ENCODE data around the gene LIMS2.

LIMS2 gene

GRCh38 chr2:127705391-127706065 is 30.2 kb upstream of the LIMS2 start:
- Histone ChIP-seq H3K4me1 (peaks cover 16% of the 10 kb centered on the region), H3K36me3 (replicated peaks) (peaks cover 56% of the 10 kb centered on the region), H3K4me3 (no peak overlapping the region), H3K27me3 (ENCODE audit: low read depth) (no peaks in the 10 kb centered on the region), H3K9me3 (no peaks in the 10 kb centered on the region)
- no peak for DNase-seq (ENCODE audit: low spot score in 2 of 2)
- in situ Hi-C loops (cut with MboI; ENCODE audit: low sequenced_read_pairs), result no loop called here

- H3K9me3 ChIP-seq, result no peaks in the 10 kb centered on the region
- H3K36me3 ChIP-seq (replicated peaks), result peaks cover 49% of the 10 kb centered on the region
- H3K4me1 ChIP-seq, result peaks cover 16% of the 10 kb centered on the region
- DNase-seq (ENCODE audit: low spot score in 2 of 2), result no peak
- in situ Hi-C loops (cut with MboI; ENCODE audit: low sequenced_read_pairs), result no loop called here
- H3K4me3 ChIP-seq, result no peak overlapping the region
- no peaks in the 10 kb centered on the region for H3K27me3 ChIP-seq (ENCODE audit: low read depth)
Observed at GRCh38 chr2:127704641-127705390, 29.5 kb upstream of the LIMS2 start.

GRCh38 chr2:127703282-127703681 is 28.0 kb upstream of the LIMS2 start:
- in situ Hi-C loops (cut with MboI; ENCODE audit: low sequenced_read_pairs), result no loop called here
- Histone ChIP-seq H3K36me3 (replicated peaks) (peaks cover 35% of the 10 kb centered on the region), H3K9me3 (no peaks in the 10 kb centered on the region), H3K4me3 (no peak overlapping the region), H3K4me1 (peaks cover 16% of the 10 kb centered on the region), H3K27me3 (ENCODE audit: low read depth) (no peaks in the 10 kb centered on the region)
- no peak for DNase-seq (ENCODE audit: low spot score in 2 of 2)

- Histone ChIP-seq H3K27me3 (ENCODE audit: low read depth) (no peaks in the 10 kb centered on the region), H3K9me3 (no peaks in the 10 kb centered on the region), H3K4me3 (peak overlapping the region; percentile 37), H3K4me1 (peaks cover 16% of the 10 kb centered on the region), H3K36me3 (replicated peaks) (peaks cover 32% of the 10 kb centered on the region)
- in situ Hi-C loops (cut with MboI; ENCODE audit: low sequenced_read_pairs), result no loop called here
- DNase-seq (ENCODE audit: low spot score in 2 of 2), result no peak
Observed at GRCh38 chr2:127702395-127703009, 27.2 kb upstream of the LIMS2 start.

- peak; percentile 47 to 76 for DNase-seq (ENCODE audit: low spot score in 2 of 2)
Observed at GRCh38 chr2:127701651-127702394, 26.5 kb upstream of the LIMS2 start.

GRCh38 chr2:127701193-127701650 is 25.9 kb upstream of the LIMS2 start, which contains the start of gene SFT2D3:
Gene SFT2D3, plus strand, starts transcription at chr2:127701497. Its CDS starts 32 bp downstream, at chr2:127701529.
- Histone ChIP-seq H3K4me1 (peaks cover 16% of the 10 kb centered on the region), H3K36me3 (replicated peaks) (peaks cover 31% of the 10 kb centered on the region), H3K9me3 (no peaks in the 10 kb centered on the region), H3K27me3 (ENCODE audit: low read depth) (no peaks in the 10 kb centered on the region), H3K4me3 (peak within 1 kb of the TSS; percentile 37)
- in situ Hi-C loops (cut with MboI; ENCODE audit: low sequenced_read_pairs), result no loop called here
- peak; percentile 88 to 93 for DNase-seq (ENCODE audit: low spot score in 2 of 2)

More at GRCh38 chr2:127701651-127702394, 26.5 kb upstream of the LIMS2 start:
- Histone ChIP-seq H3K27me3 (ENCODE audit: low read depth) (no peaks in the 10 kb centered on the region), H3K36me3 (replicated peaks) (peaks cover 32% of the 10 kb centered on the region), H3K9me3 (no peaks in the 10 kb centered on the region), H3K4me3 (peak overlapping the region; percentile 37), H3K4me1 (peaks cover 16% of the 10 kb centered on the region)
- in situ Hi-C loops (cut with MboI; ENCODE audit: low sequenced_read_pairs), result no loop called here

GRCh38 chr2:127700527-127701192 is 25.3 kb upstream of the LIMS2 start:
- no peak for DNase-seq (ENCODE audit: low spot score in 2 of 2)
- peaks cover 16% of the 10 kb centered on the region for H3K4me1 ChIP-seq

GRCh38 chr2:127698553-127699355 is 23.4 kb upstream of the LIMS2 start:
- peaks cover 13% of the 10 kb centered on the region for H3K36me3 ChIP-seq (replicated peaks)
- DNase-seq (ENCODE audit: low spot score in 2 of 2), result no peak
- H3K27me3 ChIP-seq (ENCODE audit: low read depth), result no peaks in the 10 kb centered on the region
- peaks cover 16% of the 10 kb centered on the region for H3K4me1 ChIP-seq
- no peaks in the 10 kb centered on the region for H3K9me3 ChIP-seq
- H3K4me3 ChIP-seq, result no peak overlapping the region
- in situ Hi-C loops (cut with MboI; ENCODE audit: low sequenced_read_pairs), result no loop called here

More at GRCh38 chr2:127700527-127701192, 25.3 kb upstream of the LIMS2 start:
- Histone ChIP-seq H3K9me3 (no peaks in the 10 kb centered on the region), H3K27me3 (ENCODE audit: low read depth) (no peaks in the 10 kb centered on the region), H3K36me3 (replicated peaks) (peaks cover 25% of the 10 kb centered on the region), H3K4me3 (peak overlapping the region; percentile 37)
- in situ Hi-C loops (cut with MboI; ENCODE audit: low sequenced_read_pairs), result no loop called here

GRCh38 chr2:127697482-127698180 is 22.3 kb upstream of the LIMS2 start:
- DNase-seq (ENCODE audit: low spot score in 2 of 2), result no peak
- no peaks in the 10 kb centered on the region for H3K9me3 ChIP-seq
- no peaks in the 10 kb centered on the region for H3K27me3 ChIP-seq (ENCODE audit: low read depth)
- in situ Hi-C loops (cut with MboI; ENCODE audit: low sequenced_read_pairs), result no loop called here
- H3K36me3 ChIP-seq (replicated peaks), result peaks cover 4% of the 10 kb centered on the region; the same call in 1 of the 2 replicates
- peaks cover 8% of the 10 kb centered on the region for H3K4me1 ChIP-seq
- H3K4me3 ChIP-seq, result no peak overlapping the region

- no peaks in the 10 kb centered on the region for H3K36me3 ChIP-seq (replicated peaks)
- peak in 1 of 2 experiments; percentile 42 for DNase-seq (ENCODE audit: low spot score in 2 of 2)
- H3K9me3 ChIP-seq, result peaks cover 6% of the 10 kb centered on the region
- H3K4me1 ChIP-seq, result peaks cover 2% of the 10 kb centered on the region; the same call in 1 of the 2 replicates
- H3K27me3 ChIP-seq (ENCODE audit: low read depth), result no peaks in the 10 kb centered on the region
- no peak overlapping the region for H3K4me3 ChIP-seq
- in situ Hi-C loops (cut with MboI; ENCODE audit: low sequenced_read_pairs), result no loop called here
Observed at GRCh38 chr2:127695491-127696472, 20.5 kb upstream of the LIMS2 start.

- Histone ChIP-seq H3K4me3 (no peak overlapping the region), H3K9me3 (peaks cover 13% of the 10 kb centered on the region), H3K36me3 (replicated peaks) (no peaks in the 10 kb centered on the region), H3K4me1 (no peaks in the 10 kb centered on the region), H3K27me3 (ENCODE audit: low read depth) (no peaks in the 10 kb centered on the region)
- in situ Hi-C loops (cut with MboI; ENCODE audit: low sequenced_read_pairs), result no loop called here
- no peak for DNase-seq (ENCODE audit: low spot score in 2 of 2)
Observed at GRCh38 chr2:127694986-127695385, 19.7 kb upstream of the LIMS2 start.

Data from HAP-1 (cell line).